ENCODE results near the gene ACSL6. TPM values are rescaled to one million over a fixed set of nuclear protein-coding genes. Genes with fewer than 3 reads are reported as not detected.
"Not testable (repeated sequence)": the region's sequence is repeated elsewhere in the genome, so short reads cannot be mapped to it uniquely, and the experiment has no call there.

The ACSL6 gene
- total RNA-seq, 2 experiments from 2014 or later, result 4.6 to 5.8 TPM

DNA sequence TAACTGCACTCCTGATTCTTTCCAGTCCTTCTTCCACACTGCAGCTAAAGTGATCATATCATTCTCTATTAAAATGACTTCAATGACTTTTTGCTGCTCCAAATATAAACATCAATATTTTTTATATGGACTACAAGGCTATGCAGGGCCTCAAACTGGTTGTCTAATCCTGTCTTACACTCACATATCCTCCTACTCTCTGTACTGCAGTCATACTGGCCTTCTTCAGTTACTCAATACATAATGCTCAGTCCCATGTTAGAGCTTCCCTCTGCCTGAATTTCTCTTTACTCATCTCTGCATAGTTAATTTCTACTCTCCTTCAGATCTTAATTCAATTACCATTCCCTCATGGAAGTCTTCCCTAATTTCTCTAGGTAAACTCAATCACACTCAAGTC lies 69.4 kb downstream of the ACSL6 start:
- no peak for DNase-seq
- Mint-ChIP-seq H3K9me3 (no peaks in the 10 kb centered on the region), H3K4me1 (no peaks in the 10 kb centered on the region), H3K27me3 (no peaks in the 10 kb centered on the region), H3K27ac (no peak overlapping the region), H3K4me3 (no peak overlapping the region), H3K36me3 (peaks cover 3% of the 10 kb centered on the region)

DNA sequence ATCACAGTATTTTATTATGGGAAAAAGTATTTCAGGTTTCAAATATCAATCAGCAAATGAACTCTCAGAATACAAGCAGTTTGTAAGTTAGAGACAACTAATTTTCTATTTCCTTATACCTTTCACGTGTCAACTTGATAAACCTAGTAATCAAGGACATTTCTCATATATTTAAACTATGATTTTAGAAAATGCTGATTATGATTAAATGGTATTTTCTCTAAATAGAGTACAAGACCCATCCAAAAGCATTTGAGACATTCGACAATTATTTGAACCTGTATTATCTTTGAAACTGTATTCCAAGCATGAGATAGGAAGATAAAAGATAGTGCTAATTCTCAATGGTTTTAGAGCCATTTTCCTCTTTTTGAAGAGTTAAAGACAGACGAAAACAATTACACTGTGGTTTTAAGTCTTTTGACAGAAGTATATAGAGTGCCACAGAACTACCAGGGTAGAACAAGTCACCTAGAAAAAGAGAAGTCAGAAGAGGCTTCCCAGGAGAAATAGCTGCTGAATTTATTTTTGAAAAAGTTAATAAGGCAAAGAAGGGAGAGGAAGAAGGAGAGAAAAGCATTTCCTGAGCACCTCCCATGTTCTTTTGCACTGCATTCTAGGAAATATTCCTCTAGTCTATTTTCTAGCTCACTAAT lies 71.6 kb downstream of the ACSL6 start:
- H3K9me3 Mint-ChIP-seq, result no peaks in the 10 kb centered on the region
- no peaks in the 10 kb centered on the region for H3K4me1 Mint-ChIP-seq
- no peak overlapping the region for H3K4me3 Mint-ChIP-seq
- no peaks in the 10 kb centered on the region for H3K27me3 Mint-ChIP-seq
- H3K27ac Mint-ChIP-seq, result no peak overlapping the region
- no peaks in the 10 kb centered on the region for H3K36me3 Mint-ChIP-seq
- DNase-seq, result no peak

DNA sequence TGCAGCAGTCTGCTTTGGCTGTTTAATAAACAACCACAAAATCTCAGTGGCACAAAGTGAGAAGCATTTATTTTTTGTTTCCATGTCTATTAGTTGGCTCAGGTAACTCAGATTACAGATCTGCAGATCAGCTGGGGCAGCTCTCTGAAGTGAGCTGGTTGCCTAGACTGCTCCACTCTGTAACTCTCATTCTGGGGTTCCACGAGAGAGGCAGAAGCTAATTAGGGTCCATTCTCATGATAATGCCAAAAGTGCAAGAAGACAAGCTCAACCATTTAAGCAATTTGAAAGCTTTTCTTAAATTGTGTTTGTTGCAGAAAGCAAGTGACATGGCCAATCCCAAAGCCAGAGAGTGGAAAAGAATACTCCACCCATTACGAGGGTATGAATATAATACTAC lies 79.2 kb downstream of the ACSL6 start:
- H3K4me1 Mint-ChIP-seq, result no peaks in the 10 kb centered on the region
- H3K27ac Mint-ChIP-seq, result no peak overlapping the region
- H3K4me3 Mint-ChIP-seq, result no peak overlapping the region
- DNase-seq, result no peak
- H3K36me3 Mint-ChIP-seq, result peaks cover 3% of the 10 kb centered on the region
- no peaks in the 10 kb centered on the region for H3K27me3 Mint-ChIP-seq
- H3K9me3 Mint-ChIP-seq, result peaks cover 27% of the 10 kb centered on the region

DNA sequence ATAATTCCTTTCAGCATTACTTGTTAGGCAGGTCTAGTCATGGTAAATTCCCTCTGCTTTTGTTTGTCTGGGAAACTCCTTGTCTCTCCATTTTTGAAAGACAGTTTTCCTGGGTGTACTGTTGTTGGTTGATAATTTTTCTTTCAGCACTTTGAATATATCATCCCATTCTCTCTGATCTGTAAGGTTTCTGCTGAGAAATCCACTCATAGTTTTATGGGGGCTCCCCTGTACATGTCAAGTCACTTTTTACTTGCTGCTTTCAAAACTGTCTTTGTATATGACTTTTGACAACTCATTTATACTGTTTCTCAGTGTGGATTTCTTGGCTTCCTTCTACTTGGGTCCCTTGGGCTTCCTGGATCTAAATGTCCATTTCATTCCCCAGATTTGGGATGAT lies 82.5 kb downstream of the ACSL6 start:
- H3K27ac Mint-ChIP-seq, result no peak overlapping the region
- peaks cover 5% of the 10 kb centered on the region for H3K36me3 Mint-ChIP-seq
- no peak overlapping the region for H3K4me3 Mint-ChIP-seq

GRCh38 chr5:131926168-131926567 lies 85.3 kb downstream of the ACSL6 start:
- peaks cover 3% of the 10 kb centered on the region for H3K36me3 Mint-ChIP-seq
- no peaks in the 10 kb centered on the region for H3K27me3 Mint-ChIP-seq
- no peak overlapping the region for H3K27ac Mint-ChIP-seq
- peaks cover 35% of the 10 kb centered on the region for H3K9me3 Mint-ChIP-seq
- no peak overlapping the region for H3K4me3 Mint-ChIP-seq
- H3K4me1 Mint-ChIP-seq, result no peaks in the 10 kb centered on the region
- no peak for DNase-seq

More for the DNA sequence above, 82.5 kb downstream of the ACSL6 start:
- DNase-seq, result no peak
- Mint-ChIP-seq H3K27me3 (no peaks in the 10 kb centered on the region), H3K4me1 (no peaks in the 10 kb centered on the region), H3K9me3 (peaks cover 35% of the 10 kb centered on the region)

- Mint-ChIP-seq H3K4me3 (no peak overlapping the region), H3K27me3 (no peaks in the 10 kb centered on the region), H3K9me3 (peaks cover 3% of the 10 kb centered on the region), H3K4me1 (no peaks in the 10 kb centered on the region), H3K36me3 (no peaks in the 10 kb centered on the region), H3K27ac (no peak overlapping the region)
- no peak for DNase-seq
Measured at GRCh38 chr5:131916481-131916880, 95.0 kb downstream of the ACSL6 start.

GRCh38 chr5:131914472-131914871 lies 97.0 kb downstream of the ACSL6 start:
- H3K27me3 Mint-ChIP-seq, result no peaks in the 10 kb centered on the region
- H3K4me1 Mint-ChIP-seq, result no peaks in the 10 kb centered on the region
- H3K27ac Mint-ChIP-seq, result no peak overlapping the region
- H3K9me3 Mint-ChIP-seq, result peaks cover 5% of the 10 kb centered on the region
- H3K36me3 Mint-ChIP-seq, result no peaks in the 10 kb centered on the region
- DNase-seq, result no peak
- H3K4me3 Mint-ChIP-seq, result no peak overlapping the region

GRCh38 chr5:131913603-131914002 lies 97.9 kb downstream of the ACSL6 start:
- H3K27ac Mint-ChIP-seq, result no peak overlapping the region
- no peaks in the 10 kb centered on the region for H3K27me3 Mint-ChIP-seq
- no peak for DNase-seq
- H3K4me3 Mint-ChIP-seq, result no peak overlapping the region
- peaks cover 3% of the 10 kb centered on the region for H3K9me3 Mint-ChIP-seq
- H3K36me3 Mint-ChIP-seq, result no peaks in the 10 kb centered on the region
- no peaks in the 10 kb centered on the region for H3K4me1 Mint-ChIP-seq

GRCh38 chr5:131906668-131907067 lies 104.8 kb downstream of the ACSL6 start:
- no peak for DNase-seq

DNA sequence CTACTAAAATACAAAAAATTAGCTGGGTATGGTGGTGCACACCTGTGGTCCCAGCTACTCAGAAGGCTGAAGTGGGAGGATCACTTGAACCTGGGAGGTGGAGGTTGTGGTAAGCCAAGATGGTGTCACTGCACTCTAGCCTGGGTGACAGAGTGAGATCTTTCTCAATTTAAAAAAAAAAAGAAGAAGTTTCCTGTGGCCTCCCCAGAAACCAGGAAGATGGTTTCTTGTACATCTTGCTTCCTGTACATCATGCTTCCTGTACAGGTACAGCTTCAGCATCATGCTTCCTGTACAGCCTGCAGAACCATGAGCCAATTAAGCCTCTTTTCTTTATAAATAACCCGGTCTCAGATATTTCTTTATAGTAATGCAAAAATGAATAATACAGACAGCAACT lies 109.2 kb downstream of the ACSL6 start:
- peaks cover 39% of the 10 kb centered on the region for H3K36me3 Mint-ChIP-seq
- not testable (repeated sequence) for H3K4me3 Mint-ChIP-seq

More at GRCh38 chr5:131906668-131907067, 104.8 kb downstream of the ACSL6 start:
- Mint-ChIP-seq H3K4me1 (peaks cover 14% of the 10 kb centered on the region), H3K27me3 (no peaks in the 10 kb centered on the region), H3K4me3 (no peak overlapping the region), H3K36me3 (peaks cover 38% of the 10 kb centered on the region), H3K9me3 (peaks cover 38% of the 10 kb centered on the region), H3K27ac (no peak overlapping the region)

More for the DNA sequence above, 109.2 kb downstream of the ACSL6 start:
- peak overlapping the region; percentile 28 for H3K27ac Mint-ChIP-seq
- not testable (repeated sequence) for DNase-seq, H3K27me3 Mint-ChIP-seq
- peaks cover 14% of the 10 kb centered on the region for H3K4me1 Mint-ChIP-seq
- H3K9me3 Mint-ChIP-seq, result peaks cover 39% of the 10 kb centered on the region

Other genes with a start within 250 kb of the ACSL6 start
- 10 to 100 TPM; 14.9 to 15.7 TPM for gene FNIP1, start 214.6 kb downstream of the ACSL6 start, total RNA-seq
- not detected for gene MEIKIN, start 66.0 kb downstream of the ACSL6 start, total RNA-seq
- gene IL3, start 49.0 kb upstream of the ACSL6 start, total RNA-seq, result under 1 TPM; 0.20 to 0.49 TPM
- gene CSF2, start 62.1 kb upstream of the ACSL6 start, total RNA-seq, result 100 to 1,000 TPM; 103 to 107 TPM
- 1 to 10 TPM; 8.1 to 8.7 TPM for gene P4HA2, start 216.2 kb upstream of the ACSL6 start, total RNA-seq
- under 1 TPM in 1 of 2 experiments, not detected in 1; 0.31 TPM for gene PDLIM4, start 246.0 kb upstream of the ACSL6 start, total RNA-seq